Activated T-helper 2 cell treated with anti-CD3 and anti-CD28 coated beads, Interferon-gamma antibody, Interleukin-2, Interleukin-4, amounts not matched to agents 10 μg/mL and 5 μg/mL and 100 μg/mL, durations not matched to agents 14 hours and 24 hours and 36 hours (primary cell): ENCODE results near the gene VANGL2. TPM values are rescaled to one million over a fixed set of nuclear protein-coding genes. Genes with fewer than 3 reads are reported as not detected.

Experiments used
- DNase-seq: peaks from one replicate; pipeline ENCODE4 v3.0.0; 2021; ENCODE audit warnings: low spot score
- H3K27ac Mint-ChIP-seq: one replicate; pipeline ENCODE4 v1.8.0; 2021; ENCODE audit warnings: mixed read lengths
- H3K27me3 Mint-ChIP-seq: one replicate; pipeline ENCODE4 v1.8.0; 2021; ENCODE audit warnings: low read depth, mixed read lengths
- H3K36me3 Mint-ChIP-seq: one replicate; pipeline ENCODE4 v1.8.0; 2021; ENCODE audit warnings: low read depth, mixed read lengths
- H3K4me1 Mint-ChIP-seq: one replicate; pipeline ENCODE4 v1.8.0; 2021; ENCODE audit warnings: low read depth, mixed read lengths
- H3K4me3 Mint-ChIP-seq: one replicate; pipeline ENCODE4 v1.8.0; 2021; ENCODE audit warnings: low read depth, mild to moderate bottlenecking, moderate library complexity, mixed read lengths
- H3K9me3 Mint-ChIP-seq: one replicate; pipeline ENCODE4 v1.8.0; 2021; ENCODE audit warnings: mixed read lengths
- intact Hi-C: fragments of 100-400 bp; cut with micrococcal nuclease; formaldehyde crosslinking; loops from one replicate; pipeline ENCODE4 v1.15.1; 2023
- total RNA-seq: library from RNA; stranded (reverse); gene quantifications from 2 replicates; pipeline ENCODE4 v1.2.3, GENCODE V29; 2022

The VANGL2 gene
- total RNA-seq, 1 donor from 2014 or later = not detected

GRCh38 chr1:160466961-160467360 lies 66.6 kb downstream of the VANGL2 start:
- H3K27ac Mint-ChIP-seq = no peak overlapping the region
- H3K27me3 Mint-ChIP-seq = no peaks in the 10 kb centered on the region
- no peak for DNase-seq
- H3K9me3 Mint-ChIP-seq = peaks cover 9% of the 10 kb centered on the region
- peaks cover 8% of the 10 kb centered on the region for H3K36me3 Mint-ChIP-seq
- intact Hi-C loops = no loop called here
- no peak overlapping the region for H3K4me3 Mint-ChIP-seq
- peaks cover 44% of the 10 kb centered on the region for H3K4me1 Mint-ChIP-seq

- peaks cover 42% of the 10 kb centered on the region for H3K4me1 Mint-ChIP-seq
- no peak for DNase-seq
- H3K9me3 Mint-ChIP-seq = peaks cover 9% of the 10 kb centered on the region
- H3K27me3 Mint-ChIP-seq = no peaks in the 10 kb centered on the region
- H3K27ac Mint-ChIP-seq = no peak overlapping the region
- H3K4me3 Mint-ChIP-seq = no peak overlapping the region
- H3K36me3 Mint-ChIP-seq = peaks cover 8% of the 10 kb centered on the region
- intact Hi-C loops = no loop called here
These were observed 67.2 kb downstream of the VANGL2 start for GRCh38 chr1:160467576-160467975.

GRCh38 chr1:160471253-160471652 lies 70.9 kb downstream of the VANGL2 start:
- Mint-ChIP-seq H3K36me3 (no peaks in the 10 kb centered on the region), H3K27me3 (no peaks in the 10 kb centered on the region), H3K9me3 (peaks cover 5% of the 10 kb centered on the region), H3K4me1 (peaks cover 19% of the 10 kb centered on the region), H3K27ac (no peak overlapping the region), H3K4me3 (no peak overlapping the region)
- intact Hi-C loops = loop anchor here (1.0 to 5.0 kb wide), 2 partner anchors 11 to 326 kb away; partner anchors contain the start of gene LY9
- no peak for DNase-seq

- Mint-ChIP-seq H3K4me3 (no peak overlapping the region), H3K9me3 (peaks cover 5% of the 10 kb centered on the region), H3K4me1 (peaks cover 12% of the 10 kb centered on the region), H3K27ac (no peak overlapping the region), H3K36me3 (no peaks in the 10 kb centered on the region), H3K27me3 (no peaks in the 10 kb centered on the region)
- no peak for DNase-seq
- intact Hi-C loops = loop anchor here (5.0 kb wide), 1 partner anchor 325 kb away; the partner anchor contains the start of gene LY9
These were observed 71.7 kb downstream of the VANGL2 start for GRCh38 chr1:160472112-160472511.

- Mint-ChIP-seq H3K27ac (no peak overlapping the region), H3K36me3 (no peaks in the 10 kb centered on the region), H3K4me1 (peaks cover 6% of the 10 kb centered on the region), H3K27me3 (no peaks in the 10 kb centered on the region), H3K9me3 (peaks cover 10% of the 10 kb centered on the region), H3K4me3 (no peak overlapping the region)
- intact Hi-C loops = loop anchor here (1.0 to 5.0 kb wide), 6 partner anchors 18 to 323 kb away; partner anchors contain the start of gene LY9
- DNase-seq = no peak
These were observed 74.3 kb downstream of the VANGL2 start for GRCh38 chr1:160474392-160475242.

Other genes starting within 250 kb of the VANGL2 start
- gene ATP1A4, start 249.0 kb upstream of the VANGL2 start, total RNA-seq = 0.41 and 0.55 TPM in 2 replicates
- gene CASQ1, start 210.0 kb upstream of the VANGL2 start, total RNA-seq = 0.30 and 0.37 TPM in 2 replicates
- 61.0 and 61.7 TPM in 2 replicates for gene PEA15, start 195.2 kb upstream of the VANGL2 start, total RNA-seq
- gene DCAF8, start 138.0 kb upstream of the VANGL2 start, total RNA-seq = 132 and 143 TPM in 2 replicates
- 60.9 and 68.5 TPM in 2 replicates for gene PEX19, start 115.4 kb upstream of the VANGL2 start, total RNA-seq
- 153 and 154 TPM in 2 replicates for gene COPA, start 57.3 kb upstream of the VANGL2 start, total RNA-seq
- gene NCSTN, start 57.2 kb upstream of the VANGL2 start, total RNA-seq = 65.3 and 72.4 TPM in 2 replicates
- 0.30 and 0.32 TPM in 2 replicates for gene NHLH1, start 33.5 kb upstream of the VANGL2 start, total RNA-seq
- gene SLAMF6, start 122.7 kb downstream of the VANGL2 start, total RNA-seq = 11.8 and 13.0 TPM in 2 replicates
- gene CD84, start 178.9 kb downstream of the VANGL2 start, total RNA-seq = 14.1 and 14.9 TPM in 2 replicates
- gene SLAMF1, start 246.5 kb downstream of the VANGL2 start, total RNA-seq = 74.6 and 78.8 TPM in 2 replicates